GM06990 (cell line): ENCODE measurements around the gene KBTBD13.

Experiments
- DNase-seq: peaks from one replicate; pipeline ENCODE4 v3.0.0-alpha.2; 2011; ENCODE audit not compliant: insufficient read length; ENCODE audit errors: extremely low read depth
- H3K27me3 ChIP-seq: replicated peaks from 2 replicates; pipeline ENCODE4 v1.6.0; 2011; ENCODE audit warnings: low read length; ENCODE audit not compliant: control insufficient read depth, insufficient read depth
- H3K36me3 ChIP-seq: 2 replicates; pipeline ENCODE4 v1.5.1; 2011; ENCODE audit warnings: low read length; ENCODE audit not compliant: control insufficient read depth, insufficient read depth
- H3K4me3 ChIP-seq: replicated peaks from 2 replicates; pipeline ENCODE4 v1.5.1; 2011; ENCODE audit warnings: low read depth, mild to moderate bottlenecking, control low read depth, low read length
- CTCF ChIP-seq: IDR thresholded peaks from 2 replicates; pipeline ENCODE4 v1.5.1; 2011; ENCODE audit warnings: low read length, control low read depth, mild to moderate bottlenecking, inconsistent platforms; ENCODE audit not compliant: insufficient read depth, poor library complexity, severe bottlenecking

KBTBD13 gene

DNA sequence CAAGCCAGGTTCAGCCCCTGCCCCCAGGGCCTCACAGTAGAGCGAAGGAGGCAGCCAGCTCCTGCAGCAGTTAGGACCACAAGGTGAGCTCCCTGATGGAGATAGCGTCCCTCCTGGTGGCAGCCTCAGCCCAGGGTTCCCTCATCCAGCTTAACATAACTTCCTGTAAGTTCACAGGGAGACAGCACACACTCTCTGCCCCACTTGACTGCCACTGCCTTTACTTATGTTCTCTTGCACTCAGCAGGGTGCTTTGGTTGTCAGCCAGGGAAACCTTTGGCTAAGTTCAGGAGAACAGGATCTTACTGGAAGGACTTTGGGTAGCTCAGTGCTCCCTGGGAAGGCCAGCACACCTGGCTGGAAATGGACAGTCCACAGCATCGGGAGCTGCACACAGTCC is 10.9 kb downstream of the KBTBD13 start:
- Histone ChIP-seq H3K4me3 (no peak overlapping the region), H3K27me3 (no peaks in the 10 kb centered on the region; the same call in 1 of the 2 replicates), H3K36me3 (no peaks in the 10 kb centered on the region; the same call in 1 of the 2 replicates)
- no peak for DNase-seq
- TF ChIP-seq CTCF, result no peak

DNA sequence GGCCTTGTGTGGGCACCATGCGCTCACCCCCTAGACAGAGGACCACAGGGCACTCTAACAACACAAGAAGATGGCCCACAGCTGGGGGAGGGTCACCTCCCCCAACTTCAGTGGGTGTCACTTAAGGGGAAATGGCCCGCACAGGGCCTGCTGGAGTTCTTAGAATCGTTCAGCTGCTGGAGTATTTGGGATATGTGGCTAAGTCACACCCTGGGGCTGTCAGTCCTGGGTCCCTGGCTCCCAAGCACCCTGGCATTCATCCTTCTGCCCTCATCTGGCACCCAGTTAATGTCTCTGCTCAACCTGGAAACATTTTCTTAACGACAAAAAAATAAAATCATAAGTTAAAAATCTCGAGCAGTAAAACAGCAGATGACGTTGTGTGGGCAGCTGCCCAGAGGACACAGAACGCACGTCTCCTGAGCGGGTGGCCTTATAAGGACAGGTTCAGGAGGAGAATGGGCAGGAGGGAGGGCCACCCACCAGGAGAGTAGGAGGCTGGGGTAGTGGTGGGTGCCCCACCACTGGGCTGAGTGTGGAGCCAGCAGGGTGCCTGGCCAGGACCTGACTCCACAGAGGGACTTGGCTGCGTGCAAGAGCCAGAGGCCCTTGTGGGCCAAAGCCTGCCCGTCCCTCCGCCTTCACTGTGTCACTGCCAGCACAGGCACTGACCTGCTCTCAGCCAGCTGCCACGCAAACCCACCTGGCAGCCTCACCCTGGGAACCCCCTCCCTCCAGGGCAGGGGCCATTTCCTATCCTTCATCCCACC is 11.5 kb downstream of the KBTBD13 start:
- no peaks in the 10 kb centered on the region; the same call in 1 of the 2 replicates for H3K27me3 ChIP-seq
- no peak for TF ChIP-seq CTCF
- no peak for DNase-seq
- H3K4me3 ChIP-seq, result no peak overlapping the region
- no peaks in the 10 kb centered on the region; the same call in none of the 2 replicates for H3K36me3 ChIP-seq

DNA sequence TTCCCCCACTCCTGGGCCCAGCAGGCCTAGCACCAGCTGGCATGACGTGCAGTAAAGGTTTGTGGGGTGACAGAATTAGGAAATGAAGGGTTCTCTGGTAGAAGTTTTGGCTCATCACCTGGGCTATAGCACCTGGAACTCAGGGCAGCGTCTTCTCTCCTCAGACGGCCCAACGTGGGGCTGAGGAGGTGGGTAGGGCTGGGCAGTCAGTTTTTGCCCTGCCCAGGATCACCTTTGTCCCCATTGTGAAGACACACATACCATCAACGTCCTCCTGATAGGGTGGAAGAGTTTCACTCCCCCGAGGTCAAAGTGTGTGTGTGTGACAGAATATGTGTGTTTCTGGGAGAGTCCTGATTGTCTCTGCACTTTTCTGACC is 12.1 kb downstream of the KBTBD13 start:
- Histone ChIP-seq H3K36me3 (no peaks in the 10 kb centered on the region; the same call in none of the 2 replicates), H3K27me3 (no peaks in the 10 kb centered on the region; the same call in 1 of the 2 replicates), H3K4me3 (no peak overlapping the region)
- DNase-seq, result no peak
- TF ChIP-seq CTCF, result no peak

- Histone ChIP-seq H3K27me3 (no peaks in the 10 kb centered on the region; the same call in 1 of the 2 replicates), H3K36me3 (no peaks in the 10 kb centered on the region; the same call in none of the 2 replicates), H3K4me3 (no peak overlapping the region)
- no peak for TF ChIP-seq CTCF
- DNase-seq, result no peak
Measured at GRCh38 chr15:65089206-65089824, 12.8 kb downstream of the KBTBD13 start.

DNA sequence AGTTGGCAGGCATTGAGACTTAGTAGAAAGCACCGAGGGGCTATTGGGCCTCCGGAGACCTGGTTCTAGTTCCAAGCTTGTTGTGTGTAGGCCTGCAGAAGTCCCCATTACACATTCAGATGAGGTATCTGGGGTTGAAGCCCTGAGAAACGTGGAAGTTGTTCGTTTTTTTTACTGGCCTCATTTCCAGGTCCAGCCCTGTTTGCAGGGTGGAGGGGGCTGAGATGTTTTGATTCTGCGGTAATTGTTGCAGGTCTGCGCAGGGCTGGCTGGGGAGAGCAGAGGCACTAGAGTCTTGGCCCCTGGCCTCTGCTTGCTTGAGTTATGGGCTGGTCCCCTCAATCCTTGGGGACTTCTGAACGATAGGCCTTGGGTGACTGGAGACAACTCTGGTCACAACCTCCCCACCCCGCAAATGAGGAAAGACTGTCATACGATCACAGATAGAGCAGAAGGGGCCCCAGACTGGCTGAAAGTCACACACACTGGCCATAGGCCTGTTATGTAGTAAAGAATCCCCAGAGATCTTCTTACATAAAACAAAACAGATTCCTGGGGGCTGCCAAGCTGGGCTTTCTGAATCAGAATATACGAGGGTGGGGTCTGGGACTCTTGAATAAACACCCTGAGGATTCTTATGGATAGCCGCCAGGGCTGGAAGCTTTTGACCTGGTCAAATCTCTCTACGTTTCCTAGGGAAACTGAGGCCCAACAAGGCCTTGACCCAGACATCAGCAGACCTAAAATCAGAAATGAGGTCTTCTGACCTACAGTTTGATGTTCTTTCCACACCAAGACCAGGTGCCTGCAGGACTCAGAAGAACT is 15.6 kb downstream of the KBTBD13 start:
- no peaks in the 10 kb centered on the region for H3K27me3 ChIP-seq
- no peak for TF ChIP-seq CTCF
- H3K4me3 ChIP-seq, result no peak overlapping the region
- DNase-seq, result no peak
- no peaks in the 10 kb centered on the region; the same call in none of the 2 replicates for H3K36me3 ChIP-seq
